ENCODE results near the gene KIAA0586. TPM values are rescaled to one million over a fixed set of nuclear protein-coding genes. Genes with fewer than 3 reads are reported as not detected.
A peak's percentile ranks its signal among the peaks of the same experiment; 100 is the strongest.

The KIAA0586 gene
- total and polyA plus RNA-seq, 2 of the 13 experiments (the other 11 are each of a cell fraction or from before 2014, with no cell fraction given) = 12.6 to 25.2 TPM

- TF ChIP-seq KLF12 (CRISPR knock-in tag; IDR thresholded peaks at IDR 0.05; ENCODE audit: borderline replicate concordance) (peak; percentile 44; the same call in 1 of the 2 replicates), ZXDC (CRISPR knock-in tag; IDR thresholded peaks at IDR 0.05) (no peak), ZSCAN9 (CRISPR knock-in tag; IDR thresholded peaks at IDR 0.05; ENCODE audit: borderline replicate concordance) (0 out of 2 replicates have a peak, but pooled peaks have one; percentile 48), ZNF367 (CRISPR knock-in tag; IDR thresholded peaks at IDR 0.05; ENCODE audit: borderline replicate concordance) (no peak), ZNF337 (CRISPR knock-in tag; IDR thresholded peaks at IDR 0.05; ENCODE audit: borderline replicate concordance, low read depth) (no peak), SIX1 (CRISPR knock-in tag; IDR thresholded peaks at IDR 0.05; ENCODE audit: borderline replicate concordance) (peak; percentile 70; the same call in 1 of the 2 replicates), ERF (CRISPR knock-in tag; IDR thresholded peaks at IDR 0.05) (peak; percentile 16; the same call in 1 of the 2 replicates), HBP1 (CRISPR knock-in tag; IDR thresholded peaks at IDR 0.05; ENCODE audit: low read depth) (peak; percentile 32; the same call in 1 of the 2 replicates), BRD4 (CRISPR knock-in tag; IDR thresholded peaks at IDR 0.05) (peak; percentile 54), CENPT (CRISPR knock-in tag; IDR thresholded peaks at IDR 0.05; ENCODE audit: low read depth) (no peak), ZFP82 (CRISPR knock-in tag; IDR thresholded peaks at IDR 0.05; ENCODE audit: borderline replicate concordance) (peak; percentile 63; the same call in 1 of the 2 replicates), ZMYM2 (CRISPR knock-in tag; IDR thresholded peaks at IDR 0.05) (peak; percentile 51; the same call in 1 of the 2 replicates), TGIF2 (CRISPR knock-in tag; IDR thresholded peaks at IDR 0.05) (no peak; the same call in 1 of the 2 replicates), ISX (CRISPR knock-in tag; conservative IDR thresholded peaks at IDR 0.05) (0 out of 2 replicates have a peak, but pooled peaks have one; percentile 11), KLF9 (CRISPR knock-in tag; IDR thresholded peaks at IDR 0.05; ENCODE audit: low read depth) (peak; percentile 18; the same call in 1 of the 2 replicates), EED (CRISPR knock-in tag; IDR thresholded peaks at IDR 0.05) (no peak), ZNF501 (CRISPR knock-in tag; IDR thresholded peaks at IDR 0.05) (peak; percentile 65; the same call in 1 of the 2 replicates), RFXANK (CRISPR knock-in tag; IDR thresholded peaks at IDR 0.05) (no peak; the same call in 1 of the 2 replicates), ZMYM4 (CRISPR knock-in tag; IDR thresholded peaks at IDR 0.05) (peak; percentile 89), ETV5 (CRISPR knock-in tag; IDR thresholded peaks at IDR 0.05; ENCODE audit: borderline replicate concordance) (no peak; the same call in 1 of the 2 replicates), TEAD2 (CRISPR knock-in tag; IDR thresholded peaks at IDR 0.05) (no peak), LCORL (IDR thresholded peaks at IDR 0.05) (no peak), LCORL (CRISPR knock-in tag; IDR thresholded peaks at IDR 0.05) (peak; percentile 45; the same call in 1 of the 2 replicates), ZNF136 (CRISPR knock-in tag; IDR thresholded peaks at IDR 0.05; ENCODE audit: low read depth) (no peak)
- TF ChIP-seq, protein P1, sequence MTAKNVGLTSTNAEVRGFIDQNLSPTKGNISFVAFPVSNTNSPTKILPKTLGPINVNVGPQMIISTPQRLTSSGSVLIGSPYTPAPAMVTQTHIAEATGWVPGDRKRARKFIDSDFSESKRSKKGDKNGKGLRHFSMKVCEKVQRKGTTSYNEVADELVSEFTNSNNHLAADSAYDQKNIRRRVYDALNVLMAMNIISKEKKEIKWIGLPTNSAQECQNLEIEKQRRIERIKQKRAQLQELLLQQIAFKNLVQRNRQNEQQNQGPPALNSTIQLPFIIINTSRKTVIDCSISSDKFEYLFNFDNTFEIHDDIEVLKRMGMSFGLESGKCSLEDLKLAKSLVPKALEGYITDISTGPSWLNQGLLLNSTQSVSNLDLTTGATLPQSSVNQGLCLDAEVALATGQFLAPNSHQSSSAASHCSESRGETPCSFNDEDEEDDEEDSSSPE (CRISPR knock-in tag; IDR thresholded peaks at IDR 0.05) = peak; percentile 47
- TF ChIP-seq, protein P2, sequence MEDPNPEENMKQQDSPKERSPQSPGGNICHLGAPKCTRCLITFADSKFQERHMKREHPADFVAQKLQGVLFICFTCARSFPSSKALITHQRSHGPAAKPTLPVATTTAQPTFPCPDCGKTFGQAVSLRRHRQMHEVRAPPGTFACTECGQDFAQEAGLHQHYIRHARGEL (CRISPR knock-in tag; IDR thresholded peaks at IDR 0.05) = no peak
These were observed at the start of gene KIAA0586, which contains the start of gene TIMM9 (continued) for GRCh38 chr14:58427281-58428117.

Data from HepG2 (cell line).